Measurements from ENCODE around the gene ICOS.

GRCh38 chr2:204010628-204011560 lies 74.3 kb downstream of the ICOS start:
- TF ChIP-seq, protein P1, sequence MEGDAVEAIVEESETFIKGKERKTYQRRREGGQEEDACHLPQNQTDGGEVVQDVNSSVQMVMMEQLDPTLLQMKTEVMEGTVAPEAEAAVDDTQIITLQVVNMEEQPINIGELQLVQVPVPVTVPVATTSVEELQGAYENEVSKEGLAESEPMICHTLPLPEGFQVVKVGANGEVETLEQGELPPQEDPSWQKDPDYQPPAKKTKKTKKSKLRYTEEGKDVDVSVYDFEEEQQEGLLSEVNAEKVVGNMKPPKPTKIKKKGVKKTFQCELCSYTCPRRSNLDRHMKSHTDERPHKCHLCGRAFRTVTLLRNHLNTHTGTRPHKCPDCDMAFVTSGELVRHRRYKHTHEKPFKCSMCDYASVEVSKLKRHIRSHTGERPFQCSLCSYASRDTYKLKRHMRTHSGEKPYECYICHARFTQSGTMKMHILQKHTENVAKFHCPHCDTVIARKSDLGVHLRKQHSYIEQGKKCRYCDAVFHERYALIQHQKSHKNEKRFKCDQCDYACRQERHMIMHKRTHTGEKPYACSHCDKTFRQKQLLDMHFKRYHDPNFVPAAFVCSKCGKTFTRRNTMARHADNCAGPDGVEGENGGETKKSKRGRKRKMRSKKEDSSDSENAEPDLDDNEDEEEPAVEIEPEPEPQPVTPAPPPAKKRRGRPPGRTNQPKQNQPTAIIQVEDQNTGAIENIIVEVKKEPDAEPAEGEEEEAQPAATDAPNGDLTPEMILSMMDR (IDR thresholded peaks at IDR 0.05; ENCODE audit: low read depth, low read length, missing input control), result no peak
- TF ChIP-seq HNF4G (IDR thresholded peaks at IDR 0.05) (no peak), YY1 (IDR thresholded peaks at IDR 0.05) (no peak), SP1 (IDR thresholded peaks at IDR 0.05) (no peak), GABPA (IDR thresholded peaks at IDR 0.05 in 1 of 2, conservative IDR thresholded peaks at IDR 0.05 in 1 of 2) (no peak), TAF1 (conservative IDR thresholded peaks at IDR 0.05) (no peak), JUND (IDR thresholded peaks at IDR 0.05) (no peak), MAX (IDR thresholded peaks at IDR 0.05) (no peak), RXRA (IDR thresholded peaks at IDR 0.05) (no peak), FOXA1 (IDR thresholded peaks at IDR 0.05) (no peak), NR2F2 (IDR thresholded peaks at IDR 0.05) (no peak), RAD21 (IDR thresholded peaks at IDR 0.05) (no peak), ZBTB33 (IDR thresholded peaks at IDR 0.05) (no peak)
- TF ChIP-seq, protein P2, sequence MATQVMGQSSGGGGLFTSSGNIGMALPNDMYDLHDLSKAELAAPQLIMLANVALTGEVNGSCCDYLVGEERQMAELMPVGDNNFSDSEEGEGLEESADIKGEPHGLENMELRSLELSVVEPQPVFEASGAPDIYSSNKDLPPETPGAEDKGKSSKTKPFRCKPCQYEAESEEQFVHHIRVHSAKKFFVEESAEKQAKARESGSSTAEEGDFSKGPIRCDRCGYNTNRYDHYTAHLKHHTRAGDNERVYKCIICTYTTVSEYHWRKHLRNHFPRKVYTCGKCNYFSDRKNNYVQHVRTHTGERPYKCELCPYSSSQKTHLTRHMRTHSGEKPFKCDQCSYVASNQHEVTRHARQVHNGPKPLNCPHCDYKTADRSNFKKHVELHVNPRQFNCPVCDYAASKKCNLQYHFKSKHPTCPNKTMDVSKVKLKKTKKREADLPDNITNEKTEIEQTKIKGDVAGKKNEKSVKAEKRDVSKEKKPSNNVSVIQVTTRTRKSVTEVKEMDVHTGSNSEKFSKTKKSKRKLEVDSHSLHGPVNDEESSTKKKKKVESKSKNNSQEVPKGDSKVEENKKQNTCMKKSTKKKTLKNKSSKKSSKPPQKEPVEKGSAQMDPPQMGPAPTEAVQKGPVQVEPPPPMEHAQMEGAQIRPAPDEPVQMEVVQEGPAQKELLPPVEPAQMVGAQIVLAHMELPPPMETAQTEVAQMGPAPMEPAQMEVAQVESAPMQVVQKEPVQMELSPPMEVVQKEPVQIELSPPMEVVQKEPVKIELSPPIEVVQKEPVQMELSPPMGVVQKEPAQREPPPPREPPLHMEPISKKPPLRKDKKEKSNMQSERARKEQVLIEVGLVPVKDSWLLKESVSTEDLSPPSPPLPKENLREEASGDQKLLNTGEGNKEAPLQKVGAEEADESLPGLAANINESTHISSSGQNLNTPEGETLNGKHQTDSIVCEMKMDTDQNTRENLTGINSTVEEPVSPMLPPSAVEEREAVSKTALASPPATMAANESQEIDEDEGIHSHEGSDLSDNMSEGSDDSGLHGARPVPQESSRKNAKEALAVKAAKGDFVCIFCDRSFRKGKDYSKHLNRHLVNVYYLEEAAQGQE (IDR thresholded peaks at IDR 0.05), result no peak

Data from liver (tissue), 3 donors.